ENCODE results near the gene C17orf113.

C17orf113 gene

GRCh38 chr17:42050393-42051012, at the start of gene C17orf113:
Gene C17orf113 (minus strand): TSS chr17:42050601. CDS start chr17:42043376, 7,225 bp downstream.
- peak; percentile 27 for DNase-seq

- DNase-seq, result no peak
Measured at GRCh38 chr17:42098730-42099399, 48.5 kb upstream of the C17orf113 start.

- DNase-seq, result peak; percentile 26
Measured at GRCh38 chr17:42097691-42098631, 47.6 kb upstream of the C17orf113 start, which contains the start of gene ZNF385C. Gene ZNF385C (minus strand): TSS chr17:42098473. CDS start chr17:42063056, 35,417 bp downstream.

- DNase-seq, result no peak
Measured at GRCh38 chr17:42096360-42097111, 46.1 kb upstream of the C17orf113 start.

- DNase-seq, result no peak
Measured at GRCh38 chr17:42094375-42095069, 44.1 kb upstream of the C17orf113 start.

- no peak for DNase-seq
Measured at GRCh38 chr17:42092939-42093338, 42.5 kb upstream of the C17orf113 start.

GRCh38 chr17:42090964-42091790, 40.8 kb upstream of the C17orf113 start:
- DNase-seq, result no peak

- DNase-seq, result no peak
Measured at GRCh38 chr17:42088736-42089135, 38.3 kb upstream of the C17orf113 start.

- no peak for DNase-seq
Measured at GRCh38 chr17:42087736-42088705, 37.6 kb upstream of the C17orf113 start.

- DNase-seq, result no peak
Measured at GRCh38 chr17:42087042-42087701, 36.8 kb upstream of the C17orf113 start.

GRCh38 chr17:42081516-42082129, 31.2 kb upstream of the C17orf113 start:
- DNase-seq, result no peak

GRCh38 chr17:42079541-42079940, 29.1 kb upstream of the C17orf113 start:
- DNase-seq, result no peak

- DNase-seq, result no peak
Measured at GRCh38 chr17:42078396-42079043, 28.1 kb upstream of the C17orf113 start.

- DNase-seq, result no peak
Measured at GRCh38 chr17:42077755-42078154, 27.4 kb upstream of the C17orf113 start.

- no peak for DNase-seq
Measured at GRCh38 chr17:42076797-42077559, 26.6 kb upstream of the C17orf113 start.

GRCh38 chr17:42075789-42076188, 25.4 kb upstream of the C17orf113 start:
- no peak for DNase-seq

Data from activated effector memory CD4-positive, alpha-beta T cell treated with Interleukin-2 at 50 U/mL for 16 hours (primary cell).